Measurements from ENCODE around the gene NSRP1. TPM values are rescaled to one million over a fixed set of nuclear protein-coding genes. Genes with fewer than 3 reads are reported as not detected.
A peak's percentile ranks its signal among the peaks of the same experiment; 100 is the strongest.

NSRP1 gene
- total RNA-seq, 1 experiment from 2014 or later = 28.0 TPM

DNA sequence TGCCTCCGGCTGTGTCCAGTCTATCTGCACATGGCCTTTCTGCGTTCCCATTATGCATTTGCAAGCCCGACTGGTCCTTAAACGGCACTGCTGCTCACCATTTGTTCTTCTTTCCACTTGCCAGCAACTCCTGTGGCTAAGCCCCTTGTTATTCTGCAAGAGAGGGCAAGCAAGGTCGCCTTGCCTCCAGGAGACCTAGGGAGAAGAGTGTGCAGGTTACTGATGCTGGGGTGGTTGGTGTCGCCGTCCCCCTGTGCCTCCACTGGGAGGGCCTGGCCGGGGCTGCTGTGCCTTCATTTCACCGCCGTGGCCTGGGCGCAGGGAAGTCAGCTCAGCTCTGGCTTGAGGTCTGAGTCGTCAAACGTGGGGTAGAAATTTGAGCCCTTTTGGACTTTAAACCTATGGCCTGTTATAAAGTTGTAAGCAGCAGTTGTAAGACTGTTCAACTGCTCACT lies 106.1 kb downstream of the NSRP1 start:
- Histone ChIP-seq H3K36me3 (ENCODE audit: control insufficient read depth, insufficient read depth, low read length) (no peaks in the 10 kb centered on the region), H3K27me3 (replicated peaks; ENCODE audit: control insufficient read depth, insufficient read depth, low read length) (no peaks in the 10 kb centered on the region), H3K4me1 (peaks cover 75% of the 10 kb centered on the region), H3K4me3 (ENCODE audit: low read depth, low read length) (no peak overlapping the region), H3K9me3 (no peaks in the 10 kb centered on the region)
- Mint-ChIP-seq H3K4me1 (ENCODE audit: low read depth, unreplicated experiment) (peaks cover 62% of the 10 kb centered on the region), H3K36me3 (ENCODE audit: insufficient read depth, unreplicated experiment) (peaks cover 19% of the 10 kb centered on the region), H3K4me3 (ENCODE audit: unreplicated experiment) (peak overlapping the region; percentile 38), H3K27me3 (ENCODE audit: insufficient read depth, unreplicated experiment) (no peaks in the 10 kb centered on the region), H3K27ac (ENCODE audit: unreplicated experiment) (peak overlapping the region; percentile 93), H3K9me3 (ENCODE audit: unreplicated experiment) (no peaks in the 10 kb centered on the region)
- POLR2A ChIA-PET = interaction anchor here (0.6 kb wide), 3 partner anchors 13 to 70 kb away, joined by 3 to 4 read pairs (median 3); partner anchors contain the start of gene SLC6A4
- peak in 1 of 2 experiments; percentile 43 for DNase-seq
- CTCF ChIA-PET = interaction anchor here (0.6 to 1.7 kb wide), 2 partner anchors 14 to 77 kb away, joined by 5 read pairs; no protein-coding TSS in a partner anchor
- no peak for TF ChIP-seq CTCF (IDR thresholded peaks at IDR 0.05; ENCODE audit: insufficient read depth in 1 of 2, low read depth in 1 of 2, low read length in 1 of 2, severe bottlenecking in 1 of 2, unreplicated experiment in 1 of 2)
- intact Hi-C loops (cut with micrococcal nuclease; ENCODE audit: unreplicated experiment) = no loop called here
- no TSS peak for BruUV-seq (replicated peaks)

- Mint-ChIP-seq H3K9me3 (ENCODE audit: unreplicated experiment) (no peaks in the 10 kb centered on the region), H3K27ac (ENCODE audit: unreplicated experiment) (peak overlapping the region; percentile 93), H3K36me3 (ENCODE audit: insufficient read depth, unreplicated experiment) (peaks cover 16% of the 10 kb centered on the region), H3K4me1 (ENCODE audit: low read depth, unreplicated experiment) (peaks cover 66% of the 10 kb centered on the region), H3K27me3 (ENCODE audit: insufficient read depth, unreplicated experiment) (no peaks in the 10 kb centered on the region), H3K4me3 (ENCODE audit: unreplicated experiment) (peak overlapping the region; percentile 61)
- H3K4me3 ChIP-seq (ENCODE audit: low read depth, low read length) = no peak overlapping the region
- peaks cover 74% of the 10 kb centered on the region for H3K4me1 ChIP-seq
- no peak for TF ChIP-seq CTCF (IDR thresholded peaks at IDR 0.05; ENCODE audit: insufficient read depth in 1 of 2, low read depth in 1 of 2, low read length in 1 of 2, severe bottlenecking in 1 of 2, unreplicated experiment in 1 of 2)
- CTCF ChIA-PET = interaction anchor here (1.2 to 3.2 kb wide), 2 partner anchors 11 to 40 kb away, joined by 3 to 16 read pairs; partner anchors contain the start of gene SLC6A4
- intact Hi-C loops (cut with micrococcal nuclease; ENCODE audit: unreplicated experiment) = no loop called here
- POLR2A ChIA-PET = interaction anchor here (0.7 kb wide), 1 partner anchor 11 kb away, joined by 4 read pairs; the partner anchor contains the start of gene SLC6A4
- H3K9me3 ChIP-seq = no peaks in the 10 kb centered on the region
- DNase-seq = no peak
- no peaks in the 10 kb centered on the region for H3K36me3 ChIP-seq (ENCODE audit: control insufficient read depth, insufficient read depth, low read length)
- no TSS peak for BruUV-seq (replicated peaks)
- H3K27me3 ChIP-seq (replicated peaks; ENCODE audit: control insufficient read depth, insufficient read depth, low read length) = no peaks in the 10 kb centered on the region
Observed at GRCh38 chr17:30224419-30224960, 107.9 kb downstream of the NSRP1 start.

DNA sequence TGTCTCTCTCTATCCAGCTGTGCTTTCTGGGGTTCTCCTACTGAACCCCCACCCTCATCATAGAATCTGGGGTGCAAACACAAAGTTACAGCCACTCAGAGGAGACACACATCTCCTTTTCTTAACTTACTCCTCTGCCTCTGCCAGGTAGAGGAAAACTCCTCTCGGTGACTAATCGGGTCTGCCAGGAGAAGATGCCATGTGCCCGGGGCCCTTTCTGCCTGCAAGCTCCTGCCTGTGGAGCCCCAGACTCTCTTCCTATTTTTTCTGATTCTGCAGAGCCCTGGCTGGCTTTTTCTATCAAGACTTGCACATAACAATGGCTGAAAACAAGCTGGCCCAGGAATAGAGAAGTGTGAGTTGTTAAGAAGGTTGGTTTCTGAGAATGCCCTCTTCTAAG lies 108.5 kb downstream of the NSRP1 start:
- no peak for DNase-seq
- Histone ChIP-seq H3K27me3 (replicated peaks; ENCODE audit: control insufficient read depth, insufficient read depth, low read length) (no peaks in the 10 kb centered on the region), H3K4me3 (ENCODE audit: low read depth, low read length) (no peak overlapping the region), H3K4me1 (peaks cover 68% of the 10 kb centered on the region), H3K9me3 (no peaks in the 10 kb centered on the region), H3K36me3 (ENCODE audit: control insufficient read depth, insufficient read depth, low read length) (no peaks in the 10 kb centered on the region)
- H3K27ac Mint-ChIP-seq (ENCODE audit: unreplicated experiment) = peak overlapping the region; percentile 93
- peaks cover 67% of the 10 kb centered on the region for H3K4me1 Mint-ChIP-seq (ENCODE audit: low read depth, unreplicated experiment)
- intact Hi-C loops (cut with micrococcal nuclease; ENCODE audit: unreplicated experiment) = no loop called here
- H3K27me3 Mint-ChIP-seq (ENCODE audit: insufficient read depth, unreplicated experiment) = no peaks in the 10 kb centered on the region
- H3K4me3 Mint-ChIP-seq (ENCODE audit: unreplicated experiment) = peak overlapping the region; percentile 61
- CTCF ChIA-PET = interaction anchor here (1.2 to 3.2 kb wide), 3 partner anchors 10 to 111 kb away, joined by 3 to 16 read pairs (median 4); partner anchors contain the start of gene SLC6A4
- BruUV-seq (replicated peaks) = no TSS peak
- POLR2A ChIA-PET = interaction anchor here (0.6 to 1.9 kb wide), 2 partner anchors 10 to 17 kb away, joined by 3 to 6 read pairs; partner anchors contain the start of gene SLC6A4
- no peak for TF ChIP-seq CTCF (IDR thresholded peaks at IDR 0.05; ENCODE audit: insufficient read depth in 1 of 2, low read depth in 1 of 2, low read length in 1 of 2, severe bottlenecking in 1 of 2, unreplicated experiment in 1 of 2)
- no peaks in the 10 kb centered on the region for H3K9me3 Mint-ChIP-seq (ENCODE audit: unreplicated experiment)
- H3K36me3 Mint-ChIP-seq (ENCODE audit: insufficient read depth, unreplicated experiment) = peaks cover 16% of the 10 kb centered on the region
